ENCODE data around the gene ASCL2.

The ASCL2 gene

DNA sequence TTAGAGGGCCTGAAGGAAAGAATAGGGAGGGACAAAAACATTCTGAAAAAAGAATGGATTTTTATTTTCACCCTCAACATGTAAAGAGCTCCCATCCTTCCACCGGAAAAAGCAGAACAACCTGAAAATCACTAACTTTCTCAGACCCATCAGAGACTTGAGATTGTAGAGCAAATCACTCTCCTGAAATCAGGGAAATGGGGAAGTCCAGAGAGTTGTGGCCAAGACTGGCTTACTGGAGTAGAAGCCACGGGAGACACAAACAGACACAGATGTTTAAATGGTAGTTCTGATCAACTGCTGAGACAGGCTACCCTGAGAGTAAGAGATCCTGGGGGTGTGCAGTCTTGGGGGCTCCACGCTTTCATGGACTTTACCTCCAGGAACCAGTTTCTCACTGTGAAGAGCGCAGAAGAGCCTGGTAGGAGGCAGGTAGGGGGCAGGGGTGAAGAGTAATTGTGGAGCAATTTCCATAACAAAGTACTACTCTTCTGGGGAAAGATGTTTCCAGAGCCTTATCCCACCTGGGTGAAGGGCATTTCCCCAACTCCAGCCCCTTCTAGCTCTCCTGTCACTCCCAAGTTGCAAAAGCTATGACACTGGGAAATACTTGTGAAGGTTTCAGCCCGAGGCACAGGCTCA is 47.1 kb downstream of the ASCL2 start:
- DNase-seq: no peak

- no peak for DNase-seq
Measured at GRCh38 chr11:2222451-2222850, 47.9 kb downstream of the ASCL2 start.

DNA sequence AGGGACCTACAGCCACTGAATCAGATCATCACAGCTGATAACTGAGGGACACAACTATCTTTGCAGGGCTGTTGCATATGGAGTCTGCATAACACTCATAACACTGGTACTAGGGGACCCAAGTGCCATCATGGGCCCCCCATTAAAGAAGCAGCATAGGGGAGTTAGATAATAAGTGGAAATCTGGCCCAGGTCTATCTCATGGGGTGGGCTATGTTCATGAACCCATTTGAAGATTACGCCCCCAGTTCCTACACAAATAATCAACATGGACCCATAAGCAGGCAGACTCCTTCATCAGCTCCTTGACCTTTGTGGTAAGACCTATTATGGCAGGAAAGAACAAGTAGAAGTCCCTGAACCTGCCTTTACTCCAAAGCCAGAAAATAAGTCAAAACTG is 48.8 kb downstream of the ASCL2 start:
- DNase-seq: no peak

- no peak for DNase-seq
Measured at GRCh38 chr11:2221024-2221423, 49.4 kb downstream of the ASCL2 start.

DNA sequence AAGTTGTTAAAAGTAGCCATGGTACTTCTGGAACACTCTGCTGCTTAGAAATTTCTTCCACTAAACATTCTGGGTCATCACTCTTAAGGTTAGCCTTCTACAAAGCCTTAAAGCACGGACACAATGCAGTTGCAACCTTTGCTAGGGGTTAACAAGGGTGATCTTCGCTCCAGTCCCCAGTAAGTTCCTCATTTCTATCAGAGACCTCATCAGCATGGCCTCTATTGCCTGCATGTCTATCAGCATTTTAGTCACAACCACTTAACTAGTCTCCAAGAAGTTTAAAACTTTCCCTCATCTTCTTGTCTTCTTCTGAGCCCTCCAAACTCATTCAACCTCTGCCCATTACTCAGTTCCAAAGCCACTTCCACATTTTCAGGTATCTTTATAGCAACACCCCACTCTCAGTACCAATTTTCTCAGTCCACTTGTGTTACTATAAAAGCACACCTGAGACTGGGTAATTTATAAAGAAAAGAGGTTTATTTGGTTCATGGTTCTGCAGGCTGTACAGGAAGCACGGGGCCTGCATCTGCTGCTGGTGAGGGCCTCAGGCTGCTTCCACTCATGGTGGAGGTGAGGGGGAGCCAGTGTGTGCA is 50.1 kb downstream of the ASCL2 start:
- DNase-seq: no peak

DNA sequence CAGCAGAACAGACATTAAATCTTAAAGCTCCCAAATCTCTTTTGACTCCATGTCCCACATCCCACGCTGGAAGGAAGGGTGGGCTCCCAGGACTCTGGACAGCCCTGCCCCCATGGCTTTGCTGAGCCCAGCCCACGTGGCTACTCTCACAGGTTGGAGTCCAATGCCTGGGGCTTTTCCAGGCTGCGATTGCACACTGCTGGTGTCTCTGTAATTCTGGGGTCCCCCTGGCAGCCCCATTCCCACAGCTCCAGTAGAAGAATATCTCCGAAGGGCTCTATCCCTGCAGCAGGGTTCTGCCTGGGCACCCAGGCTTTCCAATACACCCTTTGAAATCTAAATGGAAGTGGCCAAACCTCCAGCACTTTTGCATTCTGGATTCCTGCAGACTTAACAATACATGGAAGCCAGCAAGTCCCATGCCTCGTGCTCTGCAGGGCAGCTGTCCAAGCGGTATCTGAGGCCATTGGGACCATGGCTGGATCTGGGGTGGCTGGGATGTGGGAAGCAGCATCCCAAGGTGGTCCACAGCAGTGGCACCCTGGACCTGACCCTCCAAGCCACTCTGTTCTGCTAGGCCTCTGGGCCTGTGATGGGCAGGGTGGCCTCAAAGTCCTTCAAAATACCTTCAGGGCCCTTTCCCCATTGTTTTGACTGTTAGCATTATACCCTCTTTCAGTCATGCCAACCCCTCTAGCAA is 50.9 kb downstream of the ASCL2 start:
- no peak for DNase-seq

Measured in NCI-H187 (cell line).